T-helper 17 cell (primary cell): Measurements from ENCODE around the gene PNMT. TPM values are rescaled to one million over a fixed set of nuclear protein-coding genes. Genes with fewer than 3 reads are reported as not detected.

Experiments used
- ATAC-seq: fragments of 150-1000 bp; cut with Tn5 transposase; 2 replicates; pipeline ENCODE4 v1.10.0; 2021; ENCODE audit warnings: mild to moderate bottlenecking, moderate library complexity
- DNase-seq, 3 donors: peaks; one replicate each; pipeline versions ENCODE4 v3.0.0 to v3.0.0-alpha.2; 2020 to 2021
- H3K9me3 ChIP-seq: one replicate; pipeline ENCODE4 v1.7.0; 2013; ENCODE audit warnings: low read length, mild to moderate bottlenecking; ENCODE audit not compliant: control insufficient read depth, poor library complexity, severe bottlenecking
- H3K27ac Mint-ChIP-seq: one replicate; pipeline ENCODE4 v1.8.0; 2022; ENCODE audit warnings: mild to moderate bottlenecking, moderate library complexity, mixed read lengths
- H3K27me3 Mint-ChIP-seq: one replicate; pipeline ENCODE4 v1.8.0; 2022; ENCODE audit warnings: mixed read lengths
- H3K36me3 Mint-ChIP-seq: one replicate; pipeline ENCODE4 v1.8.0; 2022; ENCODE audit warnings: low read depth, mixed read lengths
- H3K4me1 Mint-ChIP-seq: one replicate; pipeline ENCODE4 v1.8.0; 2022; ENCODE audit warnings: mild to moderate bottlenecking, mixed read lengths
- H3K4me3 Mint-ChIP-seq: one replicate; pipeline ENCODE4 v1.8.0; 2022; ENCODE audit warnings: mild to moderate bottlenecking, moderate library complexity, mixed read lengths
- total RNA-seq, 4 donors: library from RNA in 2 of 4; stranded (reverse) in 2 of 4; gene quantifications; one replicate each; pipeline ENCODE4 v1.2.3 and lab custom pipeline; 2022 to 2026

Gene PNMT
- total RNA-seq, 2 donors from 2014 or later = not detected

GRCh38 chr17:39663688-39664580 lies 4.3 kb upstream of the PNMT start:
- H3K9me3 ChIP-seq = no peaks in the 10 kb centered on the region
- ATAC-seq (no peak), DNase-seq (no peak)
- Mint-ChIP-seq H3K27ac (no peak overlapping the region), H3K4me1 (peaks cover 4% of the 10 kb centered on the region), H3K4me3 (no peak overlapping the region), H3K27me3 (peaks cover 21% of the 10 kb centered on the region), H3K36me3 (peaks cover 3% of the 10 kb centered on the region)

GRCh38 chr17:39664581-39665561 lies 3.4 kb upstream of the PNMT start, which contains the start of gene TCAP:
TSS of gene TCAP (plus strand) at chr17:39665349. CDS start at chr17:39665360, 11 bp downstream.
- H3K9me3 ChIP-seq = no peaks in the 10 kb centered on the region
- ATAC-seq (no peak), DNase-seq (no peak)
- Mint-ChIP-seq H3K27ac (no peak within 1 kb of the TSS), H3K4me1 (peaks cover 4% of the 10 kb centered on the region), H3K27me3 (peaks cover 21% of the 10 kb centered on the region), H3K36me3 (peaks cover 3% of the 10 kb centered on the region), H3K4me3 (peak within 1 kb of the TSS; percentile 66)

GRCh38 chr17:39665642-39666224 lies 2.5 kb upstream of the PNMT start:
- Mint-ChIP-seq H3K4me1 (peaks cover 4% of the 10 kb centered on the region), H3K36me3 (peaks cover 3% of the 10 kb centered on the region), H3K27me3 (peaks cover 25% of the 10 kb centered on the region), H3K4me3 (peak overlapping the region; percentile 66), H3K27ac (no peak overlapping the region)
- peak; percentile 30 for ATAC-seq
- DNase-seq = no peak
- no peaks in the 10 kb centered on the region for H3K9me3 ChIP-seq

- peak overlapping the region; percentile 66 for H3K4me3 Mint-ChIP-seq
Observed at GRCh38 chr17:39666231-39666600, 2.0 kb upstream of the PNMT start.

GRCh38 chr17:39666601-39667261 lies 1.5 kb upstream of the PNMT start:
- no peak for ATAC-seq
- H3K4me3 Mint-ChIP-seq = peak overlapping the region; percentile 53
- H3K4me1 Mint-ChIP-seq = peaks cover 5% of the 10 kb centered on the region

More at GRCh38 chr17:39666231-39666600, 2.0 kb upstream of the PNMT start:
- Mint-ChIP-seq H3K4me1 (peaks cover 4% of the 10 kb centered on the region), H3K27me3 (peaks cover 25% of the 10 kb centered on the region), H3K27ac (no peak overlapping the region), H3K36me3 (peaks cover 3% of the 10 kb centered on the region)
- DNase-seq (no peak), ATAC-seq (no peak)
- no peaks in the 10 kb centered on the region for H3K9me3 ChIP-seq

GRCh38 chr17:39667262-39667944 lies 850 bp upstream of the PNMT start:
- Mint-ChIP-seq H3K4me3 (peak overlapping the region; percentile 85), H3K27me3 (peaks cover 29% of the 10 kb centered on the region), H3K27ac (no peak overlapping the region), H3K4me1 (peaks cover 8% of the 10 kb centered on the region), H3K36me3 (peaks cover 3% of the 10 kb centered on the region)
- ATAC-seq (no peak), DNase-seq (no peak)
- no peaks in the 10 kb centered on the region for H3K9me3 ChIP-seq

More at GRCh38 chr17:39666601-39667261, 1.5 kb upstream of the PNMT start:
- no peak for DNase-seq
- H3K9me3 ChIP-seq = no peaks in the 10 kb centered on the region
- Mint-ChIP-seq H3K36me3 (peaks cover 3% of the 10 kb centered on the region), H3K27ac (no peak overlapping the region), H3K27me3 (peaks cover 25% of the 10 kb centered on the region)

GRCh38 chr17:39669897-39670735 lies 1.9 kb downstream of the PNMT start:
- ATAC-seq (no peak), DNase-seq (no peak)
- Mint-ChIP-seq H3K4me3 (no peak overlapping the region), H3K27ac (no peak overlapping the region), H3K27me3 (peaks cover 29% of the 10 kb centered on the region), H3K4me1 (peaks cover 8% of the 10 kb centered on the region), H3K36me3 (peaks cover 3% of the 10 kb centered on the region)
- H3K9me3 ChIP-seq = no peaks in the 10 kb centered on the region

GRCh38 chr17:39670746-39671145 lies 2.5 kb downstream of the PNMT start:
- Mint-ChIP-seq H3K4me3 (no peak overlapping the region), H3K36me3 (peaks cover 3% of the 10 kb centered on the region), H3K27me3 (peaks cover 26% of the 10 kb centered on the region), H3K4me1 (peaks cover 11% of the 10 kb centered on the region), H3K27ac (no peak overlapping the region)
- DNase-seq (no peak), ATAC-seq (no peak)
- H3K9me3 ChIP-seq = no peaks in the 10 kb centered on the region

GRCh38 chr17:39671651-39672521 lies 3.6 kb downstream of the PNMT start:
- Mint-ChIP-seq H3K4me1 (peaks cover 15% of the 10 kb centered on the region), H3K4me3 (no peak overlapping the region), H3K27me3 (peaks cover 16% of the 10 kb centered on the region), H3K36me3 (peaks cover 3% of the 10 kb centered on the region), H3K27ac (peak overlapping the region; percentile 57)
- DNase-seq (no peak), ATAC-seq (no peak)
- H3K9me3 ChIP-seq = no peaks in the 10 kb centered on the region

- Mint-ChIP-seq H3K27ac (no peak overlapping the region), H3K27me3 (peaks cover 14% of the 10 kb centered on the region), H3K36me3 (peaks cover 3% of the 10 kb centered on the region), H3K4me1 (peaks cover 22% of the 10 kb centered on the region), H3K4me3 (no peak overlapping the region)
- no peak for ATAC-seq
- no peaks in the 10 kb centered on the region for H3K9me3 ChIP-seq
- no peak for DNase-seq
Observed at GRCh38 chr17:39672522-39673334, 4.5 kb downstream of the PNMT start.
